ENCODE measurements around the gene CCDC7.
"Not testable (repeated sequence)": the region's sequence is repeated elsewhere in the genome, so short reads cannot be mapped to it uniquely, and the experiment has no call there.

CCDC7 gene

GRCh38 chr10:32459051-32459698 is 13.2 kb downstream of the CCDC7 start:
- no peak for DNase-seq

GRCh38 chr10:32461203-32461602 is 15.3 kb downstream of the CCDC7 start:
- no peak for DNase-seq

GRCh38 chr10:32471232-32471631 is 25.3 kb downstream of the CCDC7 start:
- no peak for DNase-seq

GRCh38 chr10:32477499-32477898 is 31.6 kb downstream of the CCDC7 start:
- no peak for DNase-seq

- DNase-seq, result no peak
Measured at GRCh38 chr10:32481606-32482005, 35.7 kb downstream of the CCDC7 start.

GRCh38 chr10:32483019-32483502 is 37.1 kb downstream of the CCDC7 start:
- DNase-seq, result not testable (repeated sequence)

GRCh38 chr10:32488038-32488437 is 42.1 kb downstream of the CCDC7 start:
- DNase-seq, result not testable (repeated sequence)

- DNase-seq, result no peak
Measured at GRCh38 chr10:32489158-32489557, 43.2 kb downstream of the CCDC7 start.

GRCh38 chr10:32489901-32490300 is 44.0 kb downstream of the CCDC7 start:
- no peak for DNase-seq

GRCh38 chr10:32494562-32494961 is 48.6 kb downstream of the CCDC7 start:
- DNase-seq, result not testable (repeated sequence)

- DNase-seq, result not testable (repeated sequence)
Measured at GRCh38 chr10:32500136-32500535, 54.2 kb downstream of the CCDC7 start.

- no peak for DNase-seq
Measured at GRCh38 chr10:32501906-32502305, 56.0 kb downstream of the CCDC7 start.

GRCh38 chr10:32505762-32506420 is 60.0 kb downstream of the CCDC7 start:
- not testable (repeated sequence) for DNase-seq

GRCh38 chr10:32511599-32511998 is 65.7 kb downstream of the CCDC7 start:
- no peak for DNase-seq

GRCh38 chr10:32516567-32517495 is 70.9 kb downstream of the CCDC7 start:
- no peak for DNase-seq

GRCh38 chr10:32530231-32530630 is 84.3 kb downstream of the CCDC7 start:
- DNase-seq, result no peak

- no peak for DNase-seq
Measured at GRCh38 chr10:32538256-32538655, 92.3 kb downstream of the CCDC7 start.

- DNase-seq, result no peak
Measured at GRCh38 chr10:32540691-32541470, 94.9 kb downstream of the CCDC7 start.

GRCh38 chr10:32548208-32548607 is 102.3 kb downstream of the CCDC7 start:
- DNase-seq, result no peak

GRCh38 chr10:32556783-32557395 is 110.9 kb downstream of the CCDC7 start:
- no peak for DNase-seq

- not testable (repeated sequence) for DNase-seq
Measured at GRCh38 chr10:32562695-32563094, 116.8 kb downstream of the CCDC7 start.

GRCh38 chr10:32577448-32577847 is 131.5 kb downstream of the CCDC7 start:
- no peak for DNase-seq
